Measurements from ENCODE around the gene CDC42EP2.
A peak's percentile ranks its signal among the peaks of the same experiment; 100 is the strongest.

CDC42EP2 gene

DNA sequence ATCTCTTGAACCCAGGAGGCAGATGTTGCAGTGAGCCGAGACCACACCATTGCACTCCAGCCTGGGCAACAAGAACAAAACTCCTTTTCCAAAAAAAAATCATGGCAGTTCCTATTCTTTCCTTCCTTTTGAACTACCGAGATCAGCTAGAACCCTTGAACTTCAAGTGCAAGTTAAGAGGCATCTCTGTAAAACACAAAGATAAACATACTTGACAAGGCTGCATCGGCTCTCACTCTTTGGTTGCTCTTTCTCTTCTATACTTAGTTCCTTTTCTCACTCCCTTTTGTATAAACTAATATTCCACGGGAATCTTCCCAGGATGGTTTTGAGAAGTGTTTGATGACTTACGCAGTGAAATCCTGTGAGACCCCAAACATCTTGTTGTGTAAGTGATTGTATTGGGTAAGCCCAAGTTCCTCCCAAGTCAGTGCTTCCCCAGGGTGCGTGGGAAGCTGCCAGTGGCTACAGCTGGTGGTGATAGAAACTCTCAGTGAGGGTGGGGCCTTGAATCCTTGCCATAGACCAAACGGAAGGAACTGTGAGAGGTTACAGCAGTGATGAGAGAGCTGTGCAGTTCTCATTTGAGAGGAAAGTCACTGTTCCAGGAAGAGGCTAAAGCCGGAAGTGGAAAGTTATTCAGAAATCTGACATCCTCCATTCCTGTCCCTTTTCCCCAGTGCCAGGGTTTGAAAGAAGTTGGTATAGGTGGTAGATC lies 24.1 kb upstream of the CDC42EP2 start:
- TF ChIP-seq, protein P1, sequence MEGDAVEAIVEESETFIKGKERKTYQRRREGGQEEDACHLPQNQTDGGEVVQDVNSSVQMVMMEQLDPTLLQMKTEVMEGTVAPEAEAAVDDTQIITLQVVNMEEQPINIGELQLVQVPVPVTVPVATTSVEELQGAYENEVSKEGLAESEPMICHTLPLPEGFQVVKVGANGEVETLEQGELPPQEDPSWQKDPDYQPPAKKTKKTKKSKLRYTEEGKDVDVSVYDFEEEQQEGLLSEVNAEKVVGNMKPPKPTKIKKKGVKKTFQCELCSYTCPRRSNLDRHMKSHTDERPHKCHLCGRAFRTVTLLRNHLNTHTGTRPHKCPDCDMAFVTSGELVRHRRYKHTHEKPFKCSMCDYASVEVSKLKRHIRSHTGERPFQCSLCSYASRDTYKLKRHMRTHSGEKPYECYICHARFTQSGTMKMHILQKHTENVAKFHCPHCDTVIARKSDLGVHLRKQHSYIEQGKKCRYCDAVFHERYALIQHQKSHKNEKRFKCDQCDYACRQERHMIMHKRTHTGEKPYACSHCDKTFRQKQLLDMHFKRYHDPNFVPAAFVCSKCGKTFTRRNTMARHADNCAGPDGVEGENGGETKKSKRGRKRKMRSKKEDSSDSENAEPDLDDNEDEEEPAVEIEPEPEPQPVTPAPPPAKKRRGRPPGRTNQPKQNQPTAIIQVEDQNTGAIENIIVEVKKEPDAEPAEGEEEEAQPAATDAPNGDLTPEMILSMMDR (IDR thresholded peaks at IDR 0.05; ENCODE audit: low read depth, low read length), result no peak
- H3K4me3 ChIP-seq (ENCODE audit: low read depth, low read length), result no peak overlapping the region

GRCh38 chr11:65291613-65292012 lies 23.1 kb upstream of the CDC42EP2 start:
- TF ChIP-seq, protein P1 (IDR thresholded peaks at IDR 0.05; ENCODE audit: low read depth, low read length), result no peak
- peak overlapping the region; percentile 24 for H3K4me3 ChIP-seq (ENCODE audit: low read depth, low read length)

DNA sequence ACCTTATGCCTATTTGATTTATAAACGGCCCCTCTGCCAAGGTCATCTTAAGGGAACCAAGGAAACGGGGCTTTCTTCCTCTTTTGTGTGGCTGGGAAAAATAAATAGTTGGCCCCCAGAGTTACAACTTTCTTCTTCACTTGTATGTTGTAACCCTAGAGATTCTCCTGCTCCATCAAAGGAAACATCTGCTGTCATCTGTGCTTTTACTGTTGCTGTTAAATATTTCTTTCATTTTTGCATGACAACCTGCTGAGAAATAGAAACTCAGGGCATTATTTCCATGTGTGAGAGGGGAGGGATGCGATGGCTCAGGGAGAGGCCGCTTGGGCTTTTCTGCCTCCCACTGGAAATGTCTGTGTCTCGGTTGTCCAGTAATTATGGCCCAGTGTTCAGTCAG lies 21.8 kb upstream of the CDC42EP2 start:
- TF ChIP-seq, protein P1 (IDR thresholded peaks at IDR 0.05; ENCODE audit: low read depth, low read length), result no peak
- no peak overlapping the region for H3K4me3 ChIP-seq (ENCODE audit: low read depth, low read length)

GRCh38 chr11:65293909-65294381 lies 20.7 kb upstream of the CDC42EP2 start:
- H3K4me3 ChIP-seq (ENCODE audit: low read depth, low read length), result no peak overlapping the region
- TF ChIP-seq, protein P1 (IDR thresholded peaks at IDR 0.05; ENCODE audit: low read depth, low read length), result no peak

- no peak overlapping the region for H3K4me3 ChIP-seq (ENCODE audit: low read depth, low read length)
- TF ChIP-seq, protein P1 (IDR thresholded peaks at IDR 0.05; ENCODE audit: low read depth, low read length), result no peak
These were observed 19.7 kb upstream of the CDC42EP2 start for GRCh38 chr11:65295001-65295400.

GRCh38 chr11:65295571-65296341 lies 18.9 kb upstream of the CDC42EP2 start:
- H3K4me3 ChIP-seq (ENCODE audit: low read depth, low read length), result no peak overlapping the region
- TF ChIP-seq, protein P1 (IDR thresholded peaks at IDR 0.05; ENCODE audit: low read depth, low read length), result no peak
